ENCODE results near the gene CCDC50. TPM values are rescaled to one million over a fixed set of nuclear protein-coding genes. Genes with fewer than 3 reads are reported as not detected.

CCDC50 gene
- total RNA-seq, 1 experiment from 2014 or later = 84.3 TPM

DNA sequence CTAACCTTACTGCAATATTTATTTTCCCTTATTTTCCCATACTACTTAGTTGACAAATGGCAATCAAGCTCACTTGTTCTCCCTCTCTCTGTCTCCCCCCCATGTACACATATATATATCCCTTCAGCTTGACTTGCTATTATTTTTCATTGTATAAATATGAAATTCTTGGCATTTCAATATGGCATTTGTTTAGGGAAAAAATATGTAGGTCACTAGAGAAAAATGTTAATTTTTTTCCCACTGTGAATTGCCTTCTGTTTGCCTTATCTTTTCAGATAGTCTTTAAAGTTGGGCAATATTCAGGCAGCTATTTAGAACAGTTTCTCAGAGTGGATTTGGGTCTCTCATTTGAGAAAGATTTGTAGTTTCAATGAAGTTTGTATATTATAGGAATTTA, 64.0 kb downstream of the CCDC50 start:
- in situ Hi-C loops (cut with HindIII; ENCODE audit: low pct_unique_long_range_greater_than_20kb, low sequenced_read_pairs) = no loop called here
- no peak for DNase-seq (ENCODE audit: low read depth)

DNA sequence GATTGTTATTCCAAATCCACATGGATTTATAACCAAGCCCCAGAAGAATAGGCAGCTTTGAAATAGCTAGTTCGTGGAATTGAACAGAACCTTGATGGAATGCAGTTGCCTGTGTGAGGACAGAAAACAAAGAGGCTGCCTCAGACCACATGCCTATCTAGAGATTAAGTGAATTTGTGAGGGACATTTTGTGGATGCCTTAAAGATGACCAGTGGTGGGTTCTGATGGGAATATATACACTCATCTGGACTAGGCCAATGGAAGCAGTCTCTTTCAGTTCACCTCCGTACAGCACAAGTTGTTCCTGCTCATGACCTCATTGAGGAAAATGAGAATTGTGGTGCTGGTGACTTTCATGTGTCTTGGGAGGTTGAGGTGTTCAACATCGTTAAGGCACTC, 68.6 kb downstream of the CCDC50 start:
- in situ Hi-C loops (cut with HindIII; ENCODE audit: low pct_unique_long_range_greater_than_20kb, low sequenced_read_pairs) = no loop called here
- DNase-seq (ENCODE audit: low read depth) = no peak

DNA sequence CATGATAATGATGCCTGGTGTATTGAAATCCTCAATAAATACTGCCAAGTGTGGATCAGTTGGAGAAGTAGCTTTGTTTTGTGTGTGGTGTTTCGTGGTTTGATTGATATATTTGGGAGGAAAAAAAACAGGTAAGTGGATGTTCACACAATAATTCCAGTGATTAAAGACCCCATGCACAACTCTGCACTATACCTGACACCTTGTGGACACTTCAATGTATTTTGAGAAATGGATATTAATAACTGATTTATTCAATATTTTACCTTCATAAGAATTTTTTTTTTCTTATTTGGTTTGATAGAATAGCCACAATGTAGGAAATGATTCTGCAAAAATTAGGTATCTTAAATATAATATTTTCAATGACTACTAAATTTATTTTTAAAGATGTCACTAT, 69.4 kb downstream of the CCDC50 start:
- DNase-seq (ENCODE audit: low read depth) = no peak
- in situ Hi-C loops (cut with HindIII; ENCODE audit: low pct_unique_long_range_greater_than_20kb, low sequenced_read_pairs) = no loop called here

DNA sequence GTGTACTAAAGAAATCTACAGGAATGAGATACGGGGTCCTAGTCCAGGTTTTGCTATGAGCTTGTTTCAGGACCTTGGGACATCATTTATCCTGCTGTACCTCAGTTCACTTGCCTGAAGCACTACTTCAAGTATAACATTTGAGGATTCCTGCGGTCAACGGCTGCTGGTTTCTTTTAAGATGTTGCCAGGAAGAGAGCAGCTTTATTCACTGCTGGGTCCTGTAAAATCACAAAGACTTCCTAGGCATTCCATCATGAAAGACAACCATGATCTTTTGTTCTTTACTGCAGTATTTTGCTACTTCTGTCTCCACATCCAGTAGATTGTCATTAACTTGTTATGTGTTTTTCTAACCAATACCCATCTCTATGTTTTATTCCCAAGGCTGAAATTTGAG, 70.7 kb downstream of the CCDC50 start:
- in situ Hi-C loops (cut with HindIII; ENCODE audit: low pct_unique_long_range_greater_than_20kb, low sequenced_read_pairs) = loop anchor here (25.0 kb wide), 1 partner anchor 1037 kb away; no protein-coding TSS in a partner anchor
- no peak for DNase-seq (ENCODE audit: low read depth)

DNA sequence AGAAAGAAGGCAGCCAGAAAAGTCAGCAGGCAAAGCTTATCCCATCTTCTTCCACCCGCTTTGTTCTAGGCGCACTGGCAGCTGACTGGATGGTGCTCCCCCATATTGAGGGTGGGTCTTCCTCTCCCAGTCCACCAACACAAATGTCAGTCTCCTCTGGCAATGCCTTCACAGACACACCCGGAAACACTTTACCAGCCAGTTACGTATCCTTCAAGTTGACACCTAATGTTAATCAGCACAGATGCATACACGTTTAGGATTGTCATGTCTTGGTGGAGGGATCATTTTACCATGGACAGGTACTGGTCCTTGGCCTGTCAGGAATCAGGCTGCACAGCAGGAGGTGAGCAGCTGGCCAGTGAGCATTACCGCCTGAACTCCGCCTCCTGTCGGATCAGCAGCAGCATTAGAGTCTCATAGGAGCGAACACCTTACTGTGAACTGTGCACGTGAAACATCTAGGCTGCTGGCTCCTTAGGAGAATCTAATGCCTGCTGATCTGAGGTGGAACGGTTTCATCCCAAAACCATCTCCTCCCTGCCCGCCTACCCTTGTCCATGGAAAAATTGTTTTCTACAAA, 72.7 kb downstream of the CCDC50 start:
- DNase-seq (ENCODE audit: low read depth) = no peak
- in situ Hi-C loops (cut with HindIII; ENCODE audit: low pct_unique_long_range_greater_than_20kb, low sequenced_read_pairs) = loop anchor here (25.0 kb wide), 1 partner anchor 1035 kb away; no protein-coding TSS in a partner anchor

DNA sequence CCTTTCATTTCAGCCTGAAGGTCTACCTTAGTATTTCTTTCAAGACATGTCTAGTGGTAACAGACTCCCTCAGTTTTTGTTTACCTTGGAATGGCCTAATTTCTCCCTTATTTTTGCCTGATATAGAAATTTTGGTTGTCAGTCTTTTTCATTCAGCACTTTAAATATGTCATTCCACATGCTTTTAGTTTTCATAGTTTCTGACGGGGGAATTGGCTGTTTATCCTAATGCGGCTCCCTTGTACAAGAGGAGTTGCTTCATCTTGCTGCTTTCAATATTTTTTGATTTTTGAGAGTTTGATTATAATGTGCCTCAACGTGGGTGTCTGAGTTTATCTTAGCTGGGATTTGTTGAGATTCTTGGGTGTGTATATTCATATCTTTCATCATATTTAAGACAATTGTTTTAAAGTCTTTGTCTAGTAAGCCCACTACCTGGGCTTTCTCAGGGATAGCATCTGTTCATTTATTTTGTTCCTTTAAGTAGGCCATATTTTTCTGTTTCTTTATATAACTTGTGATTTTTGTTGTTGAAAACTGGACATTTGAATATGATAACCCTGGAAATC, 80.7 kb downstream of the CCDC50 start:
- DNase-seq (ENCODE audit: low read depth) = no peak
- in situ Hi-C loops (cut with HindIII; ENCODE audit: low pct_unique_long_range_greater_than_20kb, low sequenced_read_pairs) = loop anchor here (25.0 kb wide), 1 partner anchor 1027 kb away; no protein-coding TSS in a partner anchor

DNA sequence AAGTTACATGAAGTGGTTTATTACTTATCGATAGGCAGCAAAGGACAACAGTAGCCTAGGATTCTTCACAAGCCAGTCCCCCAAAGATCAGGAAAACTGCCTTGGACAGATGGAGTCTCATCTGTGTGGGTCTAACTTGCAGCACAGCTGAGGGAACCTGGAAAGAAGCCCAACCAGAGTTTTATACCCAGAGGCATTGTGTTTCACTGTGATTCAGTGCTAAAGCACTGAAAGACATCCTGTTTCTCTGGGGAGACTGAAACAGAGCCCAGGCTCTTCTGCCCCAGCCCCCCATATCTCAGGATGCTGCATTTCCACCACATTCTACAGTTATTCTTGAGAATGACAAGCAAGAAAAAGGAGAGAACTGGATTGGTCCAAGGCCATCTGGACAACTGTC, 83.6 kb downstream of the CCDC50 start:
- in situ Hi-C loops (cut with HindIII; ENCODE audit: low pct_unique_long_range_greater_than_20kb, low sequenced_read_pairs) = loop anchor here (25.0 kb wide), 1 partner anchor 1025 kb away; no protein-coding TSS in a partner anchor
- DNase-seq (ENCODE audit: low read depth) = no peak

DNA sequence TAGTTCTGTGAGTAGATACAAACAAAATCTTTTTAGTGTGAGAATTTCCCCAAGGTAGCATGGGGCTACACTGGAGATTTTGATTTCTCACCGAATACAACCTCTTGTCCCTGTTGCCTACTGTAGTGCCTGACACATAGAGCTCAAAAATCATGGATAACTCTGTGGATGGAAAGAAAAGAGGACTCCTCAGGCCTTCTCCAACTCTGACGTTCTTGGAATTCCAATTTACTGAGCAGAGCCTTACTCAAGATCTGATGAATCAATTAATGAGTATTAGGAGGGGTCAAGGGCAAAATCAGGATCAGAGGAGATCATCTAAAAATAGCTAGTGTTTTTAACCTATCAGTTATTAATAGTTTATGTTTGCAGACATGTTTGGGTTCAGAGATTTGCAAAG, 85.1 kb downstream of the CCDC50 start:
- in situ Hi-C loops (cut with HindIII; ENCODE audit: low pct_unique_long_range_greater_than_20kb, low sequenced_read_pairs) = loop anchor here (25.0 kb wide), 1 partner anchor 1023 kb away; no protein-coding TSS in a partner anchor

DNA sequence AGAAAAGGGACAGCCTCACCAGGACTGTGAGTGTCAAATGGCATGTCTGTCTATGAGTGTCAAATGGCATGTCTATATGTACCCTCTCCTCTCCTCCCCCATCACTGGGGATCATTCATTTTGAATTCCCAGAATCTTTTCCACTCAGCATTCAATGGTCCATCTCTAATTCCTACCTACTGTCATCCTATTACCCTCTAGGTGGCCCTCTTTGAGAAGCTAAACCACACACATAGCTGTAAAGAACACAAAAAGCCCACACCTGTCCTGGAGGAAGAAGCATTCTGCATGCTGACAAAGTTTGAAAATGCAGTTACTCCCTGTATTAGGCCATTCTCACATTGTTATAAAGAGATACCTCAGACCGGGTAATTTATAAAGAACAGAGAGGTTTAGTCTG, 85.5 kb downstream of the CCDC50 start:
- no peak for DNase-seq (ENCODE audit: low read depth)
- in situ Hi-C loops (cut with HindIII; ENCODE audit: low pct_unique_long_range_greater_than_20kb, low sequenced_read_pairs) = loop anchor here (25.0 kb wide), 1 partner anchor 1023 kb away; no protein-coding TSS in a partner anchor

More for the DNA sequence above, 85.1 kb downstream of the CCDC50 start:
- no peak for DNase-seq (ENCODE audit: low read depth)

DNA sequence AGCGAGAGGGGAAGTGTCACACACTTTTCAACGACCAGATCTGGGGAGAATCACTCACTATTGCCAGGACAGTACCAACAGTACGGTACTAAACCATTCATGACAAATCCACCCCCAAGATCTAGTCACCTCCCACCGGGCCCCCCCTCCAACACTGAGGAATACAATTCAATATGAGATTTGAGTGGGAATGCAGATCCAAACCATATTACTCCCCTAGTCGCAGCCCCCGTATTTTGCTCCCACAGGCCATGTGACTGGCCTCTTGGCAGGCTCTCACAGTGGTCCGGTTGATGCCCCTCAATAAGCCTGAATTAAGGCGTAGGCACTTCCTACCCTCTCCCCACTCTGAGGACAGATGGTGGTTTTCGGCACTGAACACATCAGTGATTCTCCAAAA, 86.4 kb downstream of the CCDC50 start:
- no peak for DNase-seq (ENCODE audit: low read depth)
- in situ Hi-C loops (cut with HindIII; ENCODE audit: low pct_unique_long_range_greater_than_20kb, low sequenced_read_pairs) = loop anchor here (25.0 kb wide), 1 partner anchor 1022 kb away; no protein-coding TSS in a partner anchor

DNA sequence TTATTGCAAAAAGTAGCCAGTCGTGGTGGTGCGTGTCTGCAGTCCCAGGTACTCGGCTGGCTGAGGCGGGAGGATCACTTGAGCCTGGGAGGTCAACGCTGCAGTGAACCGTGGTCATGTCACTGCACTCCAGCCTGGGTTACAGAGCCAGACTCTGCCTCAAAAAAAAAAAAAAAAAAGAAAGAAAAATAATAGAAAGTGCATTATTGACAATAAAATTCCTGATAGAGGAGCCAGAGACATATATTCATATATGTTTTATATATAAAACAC, 88.2 kb downstream of the CCDC50 start:
- in situ Hi-C loops (cut with HindIII; ENCODE audit: low pct_unique_long_range_greater_than_20kb, low sequenced_read_pairs) = loop anchor here (25.0 kb wide), 1 partner anchor 1020 kb away; no protein-coding TSS in a partner anchor
- DNase-seq (ENCODE audit: low read depth) = no peak

DNA sequence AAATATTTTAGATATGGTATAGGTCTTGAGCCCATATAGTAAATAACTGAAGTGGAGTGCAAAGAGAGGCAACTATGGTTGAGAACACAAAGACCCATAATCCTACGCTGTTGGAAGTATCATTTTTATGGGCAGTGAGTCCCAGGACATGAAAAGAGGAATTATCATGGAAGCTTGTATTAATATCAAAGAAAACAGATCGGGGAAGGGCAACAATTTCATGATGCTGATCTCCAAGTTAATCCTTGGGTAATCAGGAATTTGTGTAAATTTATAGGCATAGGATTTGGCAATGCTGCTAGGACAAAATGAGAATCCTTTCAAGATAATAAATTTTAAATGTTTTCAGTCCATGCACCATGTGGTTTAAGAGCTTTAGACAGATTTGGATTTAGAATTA, 91.6 kb downstream of the CCDC50 start:
- in situ Hi-C loops (cut with HindIII; ENCODE audit: low pct_unique_long_range_greater_than_20kb, low sequenced_read_pairs) = loop anchor here (25.0 kb wide), 1 partner anchor 1017 kb away; no protein-coding TSS in a partner anchor
- DNase-seq (ENCODE audit: low read depth) = no peak

DNA sequence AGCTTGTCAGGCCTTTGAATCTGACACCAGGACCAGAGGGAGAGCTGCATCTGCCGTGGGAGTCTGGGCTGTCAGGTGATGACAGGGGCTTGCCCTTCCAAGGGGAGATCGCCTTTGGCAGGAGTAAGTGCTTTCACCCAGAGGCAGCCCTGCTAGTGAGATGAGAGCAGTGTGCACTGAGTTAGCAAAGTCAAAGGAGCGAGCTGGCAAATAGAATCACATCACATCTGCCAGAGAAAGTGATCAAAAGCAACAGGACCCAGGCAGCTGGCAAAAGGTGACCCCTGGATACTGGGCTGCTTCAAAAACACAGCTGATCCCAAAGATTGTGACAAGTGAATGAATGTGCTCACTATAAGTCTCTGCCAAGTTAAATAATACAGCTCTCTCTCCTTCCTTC, 95.7 kb downstream of the CCDC50 start:
- in situ Hi-C loops (cut with HindIII; ENCODE audit: low pct_unique_long_range_greater_than_20kb, low sequenced_read_pairs) = loop anchor here (25.0 kb wide), 1 partner anchor 1012 kb away; no protein-coding TSS in a partner anchor
- no peak for DNase-seq (ENCODE audit: low read depth)

DNA sequence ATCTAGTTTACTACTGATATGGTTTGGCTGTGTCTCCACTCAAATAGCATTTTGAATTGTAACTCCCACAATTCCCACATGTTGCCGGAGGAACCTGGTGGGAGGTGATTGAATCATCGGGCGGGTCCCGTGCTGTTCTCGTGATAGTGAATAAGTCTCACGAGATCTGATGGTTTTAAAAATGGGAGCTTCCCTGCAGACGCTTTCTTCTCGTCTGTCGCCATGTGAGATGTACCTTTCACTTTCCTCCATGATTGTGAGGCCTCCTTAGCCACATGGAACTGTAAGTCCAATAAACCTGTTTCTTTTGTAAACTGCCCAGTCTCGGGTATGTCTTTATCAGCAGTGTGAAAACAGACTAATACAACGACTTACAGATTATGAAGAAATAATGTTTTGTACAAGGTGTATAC, 96.1 kb downstream of the CCDC50 start:
- no peak for DNase-seq (ENCODE audit: low read depth)
- in situ Hi-C loops (cut with HindIII; ENCODE audit: low pct_unique_long_range_greater_than_20kb, low sequenced_read_pairs) = no loop called here

DNA sequence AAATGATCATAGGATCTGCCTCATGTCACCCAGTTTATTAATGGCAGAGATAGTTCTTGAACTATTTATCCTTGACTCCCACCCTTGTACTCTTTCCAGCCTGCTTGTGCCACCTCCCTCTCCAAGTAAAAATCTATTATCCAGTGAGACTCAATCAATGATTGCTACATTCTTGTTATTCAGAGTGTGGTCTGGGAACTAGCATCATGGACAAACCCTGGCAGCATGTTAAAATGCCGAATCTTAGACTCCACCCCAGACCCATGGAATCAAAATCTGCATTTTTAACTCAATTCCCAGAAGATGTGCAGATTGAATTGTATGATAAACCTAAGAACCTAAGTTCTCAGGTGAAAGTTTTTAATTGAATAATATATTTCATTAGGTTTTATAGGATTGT, 97.1 kb downstream of the CCDC50 start:
- DNase-seq (ENCODE audit: low read depth) = no peak
- in situ Hi-C loops (cut with HindIII; ENCODE audit: low pct_unique_long_range_greater_than_20kb, low sequenced_read_pairs) = no loop called here

DNA sequence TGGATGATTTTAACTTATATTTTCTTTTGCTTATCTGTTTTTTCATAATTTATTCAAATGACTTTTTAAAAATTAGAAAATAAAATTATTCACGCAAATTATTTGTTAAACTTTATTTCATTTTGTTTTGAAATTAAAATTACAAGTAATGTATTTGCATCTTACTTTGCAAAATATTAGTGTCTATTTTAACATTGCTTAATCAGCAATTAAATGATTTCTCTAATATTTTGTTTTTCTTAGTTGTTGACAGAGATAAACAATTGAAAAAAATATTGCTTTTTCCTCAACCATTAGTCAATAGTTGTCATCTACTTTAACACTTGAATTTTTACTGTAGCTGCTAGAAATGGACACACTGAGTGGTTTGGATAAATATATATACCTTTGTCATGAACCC, 99.0 kb downstream of the CCDC50 start:
- in situ Hi-C loops (cut with HindIII; ENCODE audit: low pct_unique_long_range_greater_than_20kb, low sequenced_read_pairs) = no loop called here
- DNase-seq (ENCODE audit: low read depth) = no peak

DNA sequence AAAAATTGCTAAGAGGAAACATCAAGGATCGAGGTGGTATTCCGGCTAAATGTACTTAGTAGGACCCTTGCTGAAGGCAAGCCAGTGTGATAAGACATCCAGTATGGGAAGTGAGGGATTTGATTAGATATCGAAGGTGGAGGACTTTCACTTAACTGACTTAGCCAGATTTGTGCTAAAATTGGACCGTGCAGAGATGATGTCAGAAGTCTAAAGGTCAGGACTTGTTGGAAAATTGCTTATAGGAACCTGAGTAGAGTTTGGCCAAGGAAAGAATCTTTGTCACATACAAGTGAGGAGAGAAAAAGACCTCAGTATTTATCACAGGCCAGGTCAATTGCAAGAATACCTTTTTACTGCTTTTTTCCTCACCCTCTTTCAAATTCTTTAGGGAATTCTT, 100.9 kb downstream of the CCDC50 start:
- in situ Hi-C loops (cut with HindIII; ENCODE audit: low pct_unique_long_range_greater_than_20kb, low sequenced_read_pairs) = no loop called here

DNA sequence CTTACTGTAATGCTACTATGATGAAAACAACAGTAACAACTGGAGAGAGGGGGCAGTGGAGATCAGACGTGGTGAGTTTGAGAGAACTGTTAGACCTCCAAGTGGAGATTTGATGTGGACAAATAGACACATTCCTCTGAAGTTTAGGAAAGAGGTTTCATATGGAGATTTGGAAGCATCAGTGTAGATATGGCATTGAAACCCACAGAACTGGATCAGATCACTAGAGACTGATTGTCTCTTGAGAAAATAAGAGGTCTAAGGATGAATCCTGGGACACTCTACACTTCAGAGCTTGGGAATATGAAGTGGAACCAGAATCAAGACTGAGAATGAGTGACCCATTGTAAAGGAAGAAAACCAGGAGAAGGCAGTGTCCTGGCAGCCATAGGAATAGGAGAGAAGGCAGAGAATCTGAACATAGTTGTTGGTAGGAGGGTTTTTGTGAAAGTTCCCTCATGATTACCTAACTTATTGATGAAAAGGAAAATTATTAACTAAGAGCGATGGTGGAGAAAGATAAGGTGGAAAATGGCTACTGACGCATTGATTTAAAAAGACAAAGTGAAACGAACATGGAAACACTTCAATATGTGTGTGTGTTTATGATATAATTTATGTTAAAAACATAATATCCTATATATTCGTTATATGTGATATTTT, 102.1 kb downstream of the CCDC50 start:
- in situ Hi-C loops (cut with HindIII; ENCODE audit: low pct_unique_long_range_greater_than_20kb, low sequenced_read_pairs) = no loop called here
- no peak for DNase-seq (ENCODE audit: low read depth)

More for the DNA sequence above, 100.9 kb downstream of the CCDC50 start:
- DNase-seq (ENCODE audit: low read depth) = no peak

DNA sequence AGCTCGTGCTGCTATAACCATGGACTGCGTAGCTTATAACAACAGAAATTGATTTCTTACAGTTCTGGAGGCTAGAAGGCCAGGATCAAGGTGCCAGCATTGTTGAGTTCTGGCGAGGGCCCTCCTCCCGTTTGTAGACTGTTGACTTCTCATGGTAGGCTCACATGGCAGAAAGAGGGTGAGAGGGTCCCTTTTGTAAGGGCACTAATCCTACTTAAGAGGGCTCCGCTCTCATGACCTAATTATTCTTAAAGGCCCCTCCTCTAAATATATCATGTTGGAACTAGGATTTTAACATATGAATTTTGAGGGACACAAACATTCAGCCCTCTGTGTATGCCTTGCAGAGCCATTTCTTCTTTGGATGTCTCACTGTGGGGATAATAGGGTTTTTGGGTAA, 103.0 kb downstream of the CCDC50 start:
- DNase-seq (ENCODE audit: low read depth) = no peak

More for the DNA sequence above, 103.0 kb downstream of the CCDC50 start:
- in situ Hi-C loops (cut with HindIII; ENCODE audit: low pct_unique_long_range_greater_than_20kb, low sequenced_read_pairs) = no loop called here
